Thyroid gland (tissue), 4 donors: ENCODE data around the gene IFFO2. TPM values are rescaled to one million over a fixed set of nuclear protein-coding genes. Genes with fewer than 3 reads are reported as not detected.

Experiments
- DNase-seq, 2 donors: peaks; one replicate each; pipeline ENCODE4 v3.0.0-alpha.2; 2019
- H3K27ac ChIP-seq, 3 donors: fragments of 200-600 bp; sonication (generic); 1 replicate in 2 of 3; 2 replicates in 1 of 3; pipeline ENCODE4 v1.5.1; 2016 to 2019; ENCODE audit warnings: mild to moderate bottlenecking in 1 of 3, moderate library complexity in 1 of 3
- H3K27me3 ChIP-seq: fragments of 200-600 bp; sonication (generic); one replicate; pipeline ENCODE4 v1.5.1; 2019
- H3K36me3 ChIP-seq, 2 donors: fragments of 200-600 bp; sonication (generic); one replicate each; pipeline ENCODE4 v1.5.1; 2016 to 2019
- H3K4me1 ChIP-seq, 2 donors: fragments of 200-600 bp; sonication (generic); one replicate each; pipeline ENCODE4 v1.5.1; 2017 to 2019
- H3K4me3 ChIP-seq, 3 donors: fragments of 200-600 bp; sonication (generic); replicated peaks in 1 of 3; 1 replicate in 2 of 3; 2 replicates in 1 of 3; pipeline ENCODE4 v1.5.1; 2016; ENCODE audit warnings: mild to moderate bottlenecking in 1 of 3
- H3K9me3 ChIP-seq: fragments of 200-600 bp; sonication (generic); one replicate; pipeline ENCODE4 v1.5.1; 2017
- POLR2A ChIP-seq, 2 donors: fragments of 450-650 bp; IDR thresholded peaks; one replicate each; pipeline ENCODE4 v1.6.1; 2017; ENCODE audit warnings: antibody characterized with exemption in 2 of 2, mild to moderate bottlenecking in 2 of 2, moderate library complexity in 1 of 2
- WGBS, 2 donors: methylation state at CpG; one replicate each; pipeline ENCODE4 v1.1.5; 2017; 5-methylcytosine and 5-hydroxymethylcytosine counted together
- intact Hi-C: fragments of 100-400 bp; cut with DNase I; formaldehyde crosslinking; loops from one replicate; pipeline ENCODE4 v1.15.1; 2023
- total RNA-seq, 4 donors: library from RNA; depleted of rRNA; stranded (reverse); fragments of >200 nt; gene quantifications; one replicate each; pipeline ENCODE4 v1.2.3, GENCODE V29; 2016
- TF ChIP-seq, protein P1 (sequence below), 6 experiments: fragments of 200-600 bp in 3 of 6; fragments of 450-650 bp in 3 of 6; sonication (generic) in 3 of 6; IDR thresholded peaks; one replicate each; pipeline ENCODE4 v1.5.1; 2016 to 2019; ENCODE audit warnings: antibody characterized with exemption in 6 of 6, mild to moderate bottlenecking in 2 of 6, inconsistent platforms in 1 of 6, moderate library complexity in 1 of 6

Gene IFFO2
- total RNA-seq, 4 donors from 2014 or later: 7.2 to 11.3 (median 10.1) TPM

DNA sequence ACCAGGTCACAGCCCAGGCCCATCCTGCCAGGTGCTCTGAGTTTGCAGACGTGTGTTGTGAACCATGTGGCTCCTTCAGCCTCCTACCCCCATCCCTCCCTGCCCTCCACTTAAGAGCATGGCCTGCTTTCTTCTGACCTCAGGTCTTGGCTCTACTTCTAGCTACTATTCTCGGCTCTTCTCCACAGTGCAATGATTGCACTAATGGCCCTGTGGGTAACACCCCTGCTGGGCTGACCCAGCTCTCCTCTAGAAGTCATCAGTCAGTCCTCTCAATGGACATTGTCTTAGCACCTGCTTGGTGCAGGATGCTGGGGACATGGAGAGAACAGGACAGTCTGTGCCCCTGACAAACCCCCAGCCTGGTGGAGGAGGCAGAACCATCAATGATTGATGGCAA, 22.2 kb upstream of the IFFO2 start:
- H3K27ac ChIP-seq: peak overlapping the region in 2 of 3 donors; percentile 29 to 67
- H3K27me3 ChIP-seq: no peaks in the 10 kb centered on the region
- WGBS, 2 donors: 13 to 19% methylated on average over 2 of the region's 2 CpGs
- H3K4me1 ChIP-seq: peaks cover 9 to 17% of the 10 kb centered on the region in 2 donors
- H3K4me3 ChIP-seq: no peak overlapping the region
- TF ChIP-seq, protein P1, sequence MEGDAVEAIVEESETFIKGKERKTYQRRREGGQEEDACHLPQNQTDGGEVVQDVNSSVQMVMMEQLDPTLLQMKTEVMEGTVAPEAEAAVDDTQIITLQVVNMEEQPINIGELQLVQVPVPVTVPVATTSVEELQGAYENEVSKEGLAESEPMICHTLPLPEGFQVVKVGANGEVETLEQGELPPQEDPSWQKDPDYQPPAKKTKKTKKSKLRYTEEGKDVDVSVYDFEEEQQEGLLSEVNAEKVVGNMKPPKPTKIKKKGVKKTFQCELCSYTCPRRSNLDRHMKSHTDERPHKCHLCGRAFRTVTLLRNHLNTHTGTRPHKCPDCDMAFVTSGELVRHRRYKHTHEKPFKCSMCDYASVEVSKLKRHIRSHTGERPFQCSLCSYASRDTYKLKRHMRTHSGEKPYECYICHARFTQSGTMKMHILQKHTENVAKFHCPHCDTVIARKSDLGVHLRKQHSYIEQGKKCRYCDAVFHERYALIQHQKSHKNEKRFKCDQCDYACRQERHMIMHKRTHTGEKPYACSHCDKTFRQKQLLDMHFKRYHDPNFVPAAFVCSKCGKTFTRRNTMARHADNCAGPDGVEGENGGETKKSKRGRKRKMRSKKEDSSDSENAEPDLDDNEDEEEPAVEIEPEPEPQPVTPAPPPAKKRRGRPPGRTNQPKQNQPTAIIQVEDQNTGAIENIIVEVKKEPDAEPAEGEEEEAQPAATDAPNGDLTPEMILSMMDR (IDR thresholded peaks at IDR 0.05): no peak
- TF ChIP-seq POLR2A (IDR thresholded peaks at IDR 0.05): no peak
- H3K9me3 ChIP-seq: no peaks in the 10 kb centered on the region
- intact Hi-C loops: loop anchor here (10.0 kb wide), 1 partner anchor 106 kb away; no protein-coding TSS in a partner anchor
- peak; percentile 73 to 84 for DNase-seq
- H3K36me3 ChIP-seq: no peaks in the 10 kb centered on the region

DNA sequence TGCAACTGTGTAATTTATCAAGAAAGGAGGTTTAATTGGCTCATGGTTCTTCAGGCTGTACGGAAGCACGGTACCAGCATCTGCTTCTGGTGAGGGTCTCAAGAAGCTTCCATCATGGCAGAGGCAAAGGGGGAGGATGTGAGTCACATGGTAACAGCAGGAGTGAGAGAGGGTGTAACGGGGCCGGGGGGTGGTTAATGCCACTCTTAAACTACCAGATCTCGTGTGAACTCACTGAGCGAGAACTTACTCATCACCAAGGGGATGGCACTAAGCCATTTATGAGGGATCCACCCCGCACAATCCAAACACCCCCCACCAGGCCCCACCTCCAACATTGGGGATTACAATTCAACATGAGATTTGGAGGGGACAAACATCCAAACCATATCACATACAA, 21.0 kb upstream of the IFFO2 start:
- Histone ChIP-seq H3K4me1 (peaks cover 9 to 23% of the 10 kb centered on the region in 2 donors), H3K9me3 (no peaks in the 10 kb centered on the region), H3K27ac (no peak overlapping the region), H3K4me3 (no peak overlapping the region), H3K36me3 (no peaks in the 10 kb centered on the region), H3K27me3 (no peaks in the 10 kb centered on the region)
- 73 to 92% methylated on average over 7 of the region's 7 CpGs for WGBS, 2 donors
- TF ChIP-seq, protein P1 (IDR thresholded peaks at IDR 0.05): no peak
- TF ChIP-seq POLR2A (IDR thresholded peaks at IDR 0.05): no peak
- DNase-seq: no peak
- intact Hi-C loops: loop anchor here (10.0 kb wide), 1 partner anchor 107 kb away; no protein-coding TSS in a partner anchor

DNA sequence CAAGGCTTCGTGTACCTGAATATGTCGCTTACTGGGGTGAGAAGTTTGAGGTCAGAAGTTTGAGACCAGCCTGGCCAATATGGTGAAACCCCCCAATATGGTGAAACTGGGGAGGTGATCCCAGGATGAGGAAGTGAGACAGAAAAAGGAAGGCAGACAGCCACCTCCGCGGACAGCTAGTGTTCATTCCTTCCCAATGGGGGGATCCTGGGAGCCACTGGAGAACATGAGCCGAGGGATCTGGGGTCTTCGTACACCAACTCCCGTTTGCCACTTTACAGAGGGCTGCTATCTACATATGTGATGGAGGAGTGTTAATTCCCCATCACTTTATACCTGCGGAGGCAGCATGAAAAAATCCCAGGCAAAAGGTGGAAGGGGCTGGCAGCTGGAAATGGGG, 19.6 kb upstream of the IFFO2 start:
- TF ChIP-seq, protein P1 (IDR thresholded peaks at IDR 0.05): no peak
- TF ChIP-seq POLR2A (IDR thresholded peaks at IDR 0.05): no peak
- no peak overlapping the region for H3K4me3 ChIP-seq
- DNase-seq: no peak
- WGBS, 2 donors: 90 to 91% methylated on average over 7 to 8 of the region's 8 CpGs
- H3K4me1 ChIP-seq: peaks cover 9 to 24% of the 10 kb centered on the region in 2 donors
- H3K36me3 ChIP-seq: no peaks in the 10 kb centered on the region
- H3K27ac ChIP-seq: no peak overlapping the region
- H3K27me3 ChIP-seq: no peaks in the 10 kb centered on the region
- H3K9me3 ChIP-seq: no peaks in the 10 kb centered on the region
- intact Hi-C loops: loop anchor here (10.0 kb wide), 1 partner anchor 109 kb away; no protein-coding TSS in a partner anchor

DNA sequence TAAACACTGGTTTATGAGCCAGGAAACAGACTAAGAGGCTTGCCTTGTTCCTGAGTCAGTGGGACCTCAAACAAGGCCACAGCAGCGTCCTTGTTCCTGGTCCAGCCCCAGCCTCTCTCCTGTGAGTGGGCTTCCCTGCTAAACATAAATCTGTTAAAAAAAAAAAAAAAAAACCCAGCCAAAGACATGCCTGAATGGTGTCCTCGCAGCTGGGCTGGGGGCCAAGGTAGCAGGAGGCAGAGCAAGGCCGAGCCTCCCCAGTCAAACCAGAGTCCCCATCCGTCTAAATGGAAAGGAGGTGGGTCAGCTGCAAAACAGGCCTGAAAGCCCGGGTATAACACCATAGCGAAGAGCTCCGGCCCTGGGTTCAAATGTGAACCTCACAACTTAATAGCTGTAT, 18.1 kb upstream of the IFFO2 start:
- Histone ChIP-seq H3K9me3 (no peaks in the 10 kb centered on the region), H3K4me1 (peaks cover 9 to 24% of the 10 kb centered on the region in 2 donors), H3K27me3 (no peaks in the 10 kb centered on the region), H3K4me3 (no peak overlapping the region), H3K36me3 (no peaks in the 10 kb centered on the region), H3K27ac (peak overlapping the region in 2 of 3 donors; percentile 30 to 33)
- TF ChIP-seq, protein P1 (IDR thresholded peaks at IDR 0.05): no peak
- TF ChIP-seq POLR2A (IDR thresholded peaks at IDR 0.05): no peak
- peak; percentile 85 for DNase-seq
- 46 to 51% methylated on average over 7 of the region's 7 CpGs for WGBS, 2 donors
- intact Hi-C loops: loop anchor here (10.0 kb wide), 1 partner anchor 110 kb away; no protein-coding TSS in a partner anchor

DNA sequence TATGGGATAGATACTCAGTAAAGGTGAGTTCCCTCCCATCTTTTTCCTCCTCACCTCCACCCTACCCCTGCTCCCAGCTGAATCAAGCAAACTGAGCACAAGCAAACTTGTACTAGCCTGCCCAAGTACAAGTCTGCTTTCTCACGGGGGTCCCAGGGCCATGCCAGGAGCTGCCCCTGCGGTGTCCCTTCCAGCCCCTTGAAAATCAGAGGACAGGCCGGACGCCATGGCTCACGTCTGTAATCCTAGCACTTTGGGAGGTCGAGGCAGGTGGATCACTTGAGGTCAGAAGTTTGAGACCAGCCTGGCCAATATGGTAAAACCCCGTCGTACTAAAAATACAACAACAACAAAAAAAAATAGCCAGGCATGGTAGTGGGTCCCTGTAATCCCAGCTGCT, 17.5 kb upstream of the IFFO2 start:
- Histone ChIP-seq H3K4me1 (peaks cover 8 to 21% of the 10 kb centered on the region in 2 donors), H3K9me3 (no peaks in the 10 kb centered on the region), H3K36me3 (no peaks in the 10 kb centered on the region), H3K27ac (peak overlapping the region in 2 of 3 donors; percentile 30 to 33), H3K4me3 (no peak overlapping the region), H3K27me3 (no peaks in the 10 kb centered on the region)
- 87% methylated on average over 8 of the region's 8 CpGs for WGBS, 2 donors
- no peak for DNase-seq
- intact Hi-C loops: loop anchor here (10.0 kb wide), 1 partner anchor 111 kb away; no protein-coding TSS in a partner anchor
- TF ChIP-seq POLR2A (IDR thresholded peaks at IDR 0.05): no peak
- TF ChIP-seq, protein P1 (IDR thresholded peaks at IDR 0.05): no peak
